Right atrium auricular region (tissue), 2 donors: ENCODE results near the gene SRD5A1. TPM values are rescaled to one million over a fixed set of nuclear protein-coding genes. Genes with fewer than 3 reads are reported as not detected.

Source experiments
- DNase-seq: peaks from one replicate; pipeline ENCODE4 v3.0.0-alpha.2; 2019; ENCODE audit warnings: low spot score
- H3K27ac ChIP-seq, 2 donors: fragments of 200-600 bp; sonication (generic); 1 replicate in 1 of 2; 2 replicates in 1 of 2; pipeline ENCODE4 v1.5.1; 2016 to 2019
- H3K27me3 ChIP-seq, 2 donors: fragments of 200-600 bp; sonication (generic); one replicate each; pipeline versions ENCODE4 v1.5.1 to v1.6.0; 2017 to 2019
- H3K36me3 ChIP-seq: fragments of 200-600 bp; sonication (generic); one replicate; pipeline ENCODE4 v1.5.1; 2016
- H3K4me1 ChIP-seq, 2 donors: fragments of 200-600 bp; sonication (generic); one replicate each; pipeline versions ENCODE4 v1.5.1 to v1.6.0; 2017 to 2019
- H3K4me3 ChIP-seq, 2 donors: fragments of 200-600 bp; sonication (generic); 1 replicate in 1 of 2; 2 replicates in 1 of 2; pipeline ENCODE4 v1.5.1; 2017 to 2019; ENCODE audit warnings: mild to moderate bottlenecking in 1 of 2, moderate library complexity in 1 of 2
- H3K9me3 ChIP-seq, 2 donors: fragments of 200-600 bp; sonication (generic); one replicate each; pipeline ENCODE4 v1.5.1; 2019
- total RNA-seq, 2 donors: library from RNA; depleted of rRNA; stranded (reverse); fragments of >200 nt; gene quantifications; one replicate each; pipeline ENCODE4 v1.1.0, GENCODE V29; 2016
- TF ChIP-seq, protein P1 (sequence below), 2 donors: fragments of 200-600 bp; sonication (generic); IDR thresholded peaks; one replicate each; pipeline ENCODE4 v1.5.1; 2019; ENCODE audit warnings: antibody characterized with exemption in 2 of 2

Gene SRD5A1
- total RNA-seq, 2 donors from 2014 or later: 0.67 to 1.2 TPM

- Histone ChIP-seq H3K4me3 (no peak overlapping the region), H3K27me3 (no peaks in the 10 kb centered on the region), H3K4me1 (no peaks in the 10 kb centered on the region), H3K27ac (no peak overlapping the region), H3K36me3 (peaks cover 5% of the 10 kb centered on the region), H3K9me3 (no peaks in the 10 kb centered on the region)
- TF ChIP-seq, protein P1, sequence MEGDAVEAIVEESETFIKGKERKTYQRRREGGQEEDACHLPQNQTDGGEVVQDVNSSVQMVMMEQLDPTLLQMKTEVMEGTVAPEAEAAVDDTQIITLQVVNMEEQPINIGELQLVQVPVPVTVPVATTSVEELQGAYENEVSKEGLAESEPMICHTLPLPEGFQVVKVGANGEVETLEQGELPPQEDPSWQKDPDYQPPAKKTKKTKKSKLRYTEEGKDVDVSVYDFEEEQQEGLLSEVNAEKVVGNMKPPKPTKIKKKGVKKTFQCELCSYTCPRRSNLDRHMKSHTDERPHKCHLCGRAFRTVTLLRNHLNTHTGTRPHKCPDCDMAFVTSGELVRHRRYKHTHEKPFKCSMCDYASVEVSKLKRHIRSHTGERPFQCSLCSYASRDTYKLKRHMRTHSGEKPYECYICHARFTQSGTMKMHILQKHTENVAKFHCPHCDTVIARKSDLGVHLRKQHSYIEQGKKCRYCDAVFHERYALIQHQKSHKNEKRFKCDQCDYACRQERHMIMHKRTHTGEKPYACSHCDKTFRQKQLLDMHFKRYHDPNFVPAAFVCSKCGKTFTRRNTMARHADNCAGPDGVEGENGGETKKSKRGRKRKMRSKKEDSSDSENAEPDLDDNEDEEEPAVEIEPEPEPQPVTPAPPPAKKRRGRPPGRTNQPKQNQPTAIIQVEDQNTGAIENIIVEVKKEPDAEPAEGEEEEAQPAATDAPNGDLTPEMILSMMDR (IDR thresholded peaks at IDR 0.05): no peak
- DNase-seq: peak; percentile 13
Measured at GRCh38 chr5:6593148-6594016, 39.9 kb upstream of the SRD5A1 start.

- Histone ChIP-seq H3K27ac (no peak overlapping the region), H3K4me1 (no peaks in the 10 kb centered on the region), H3K27me3 (no peaks in the 10 kb centered on the region), H3K9me3 (no peaks in the 10 kb centered on the region), H3K4me3 (no peak overlapping the region), H3K36me3 (peaks cover 5% of the 10 kb centered on the region)
- DNase-seq: no peak
- TF ChIP-seq, protein P1 (IDR thresholded peaks at IDR 0.05): no peak
Measured at GRCh38 chr5:6594066-6594465, 39.2 kb upstream of the SRD5A1 start.

DNA sequence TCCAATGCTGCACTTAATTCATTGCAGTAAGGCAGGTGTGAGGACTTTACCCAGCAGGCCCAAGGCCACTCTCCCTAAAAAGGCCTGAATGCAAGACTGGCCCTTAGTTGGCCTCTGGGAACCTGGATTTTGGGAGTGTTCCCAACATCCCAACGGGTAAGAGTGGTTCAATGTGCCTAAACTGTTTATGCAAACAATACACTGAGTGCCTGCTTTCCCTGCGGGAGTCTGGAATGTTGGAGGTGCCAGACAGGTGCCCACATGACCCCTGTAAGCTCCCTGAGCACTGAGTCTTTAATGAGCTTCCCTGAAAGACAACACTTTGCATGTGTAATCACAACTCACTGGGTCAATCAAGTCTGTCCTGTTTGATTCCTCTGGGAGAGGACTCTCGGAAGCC is 37.8 kb upstream of the SRD5A1 start:
- Histone ChIP-seq H3K9me3 (no peaks in the 10 kb centered on the region), H3K27ac (no peak overlapping the region), H3K4me1 (no peaks in the 10 kb centered on the region), H3K36me3 (peaks cover 18% of the 10 kb centered on the region), H3K4me3 (no peak overlapping the region), H3K27me3 (no peaks in the 10 kb centered on the region)
- DNase-seq: peak; percentile 38
- TF ChIP-seq, protein P1 (IDR thresholded peaks at IDR 0.05): no peak

- Histone ChIP-seq H3K4me3 (no peak overlapping the region), H3K36me3 (peaks cover 28% of the 10 kb centered on the region), H3K27ac (no peak overlapping the region), H3K4me1 (no peaks in the 10 kb centered on the region), H3K9me3 (no peaks in the 10 kb centered on the region), H3K27me3 (no peaks in the 10 kb centered on the region)
- DNase-seq: peak; percentile 4
- TF ChIP-seq, protein P1 (IDR thresholded peaks at IDR 0.05): no peak
Measured at GRCh38 chr5:6596388-6596787, 36.9 kb upstream of the SRD5A1 start.

- Histone ChIP-seq H3K4me1 (no peaks in the 10 kb centered on the region), H3K9me3 (no peaks in the 10 kb centered on the region), H3K27ac (peak overlapping the region; percentile 49 to 75), H3K4me3 (no peak overlapping the region), H3K27me3 (no peaks in the 10 kb centered on the region), H3K36me3 (peaks cover 39% of the 10 kb centered on the region)
- TF ChIP-seq, protein P1 (IDR thresholded peaks at IDR 0.05): no peak
- DNase-seq: peak; percentile 26
Measured at GRCh38 chr5:6597557-6597956, 35.7 kb upstream of the SRD5A1 start.
